ENCODE measurements around the gene TRAF3IP1.

Gene TRAF3IP1

DNA sequence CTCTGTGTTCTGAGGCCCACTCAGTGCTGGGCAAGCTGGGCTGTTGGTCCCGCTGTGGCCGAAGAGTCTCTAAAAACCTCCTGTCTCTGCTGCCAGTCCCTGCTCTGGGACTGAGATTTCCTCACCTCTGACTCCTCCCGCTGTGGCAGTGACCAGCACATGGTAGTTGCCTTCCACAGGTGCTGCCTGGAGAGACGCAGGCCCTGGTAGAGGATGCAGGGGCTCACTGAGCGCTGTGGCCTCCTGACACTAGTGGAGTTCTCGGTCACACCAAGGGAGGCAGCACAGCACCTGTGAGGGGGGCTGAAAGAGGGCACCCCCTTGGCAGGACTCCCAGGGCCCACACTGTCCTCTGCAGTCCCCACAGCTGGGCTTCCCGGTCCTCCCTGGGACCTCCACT lies 102.6 kb downstream of the TRAF3IP1 start:
- Histone ChIP-seq H3K4me3 (ENCODE audit: low read depth in 1 of 2, low read length in 1 of 2) (no peak overlapping the region), H3K4me1 (ENCODE audit: control insufficient read depth in 1 of 2, insufficient read depth in 1 of 2, low read depth in 1 of 2, low read length in 1 of 2) (peaks cover 16 to 18% of the 10 kb centered on the region in 2 experiments), H3K27me3 (peaks cover 6% of the 10 kb centered on the region), H3K27ac (no peak overlapping the region), H3K36me3 (no peaks in the 10 kb centered on the region), H3K9me3 (no peaks in the 10 kb centered on the region)
- TF ChIP-seq, protein P1, sequence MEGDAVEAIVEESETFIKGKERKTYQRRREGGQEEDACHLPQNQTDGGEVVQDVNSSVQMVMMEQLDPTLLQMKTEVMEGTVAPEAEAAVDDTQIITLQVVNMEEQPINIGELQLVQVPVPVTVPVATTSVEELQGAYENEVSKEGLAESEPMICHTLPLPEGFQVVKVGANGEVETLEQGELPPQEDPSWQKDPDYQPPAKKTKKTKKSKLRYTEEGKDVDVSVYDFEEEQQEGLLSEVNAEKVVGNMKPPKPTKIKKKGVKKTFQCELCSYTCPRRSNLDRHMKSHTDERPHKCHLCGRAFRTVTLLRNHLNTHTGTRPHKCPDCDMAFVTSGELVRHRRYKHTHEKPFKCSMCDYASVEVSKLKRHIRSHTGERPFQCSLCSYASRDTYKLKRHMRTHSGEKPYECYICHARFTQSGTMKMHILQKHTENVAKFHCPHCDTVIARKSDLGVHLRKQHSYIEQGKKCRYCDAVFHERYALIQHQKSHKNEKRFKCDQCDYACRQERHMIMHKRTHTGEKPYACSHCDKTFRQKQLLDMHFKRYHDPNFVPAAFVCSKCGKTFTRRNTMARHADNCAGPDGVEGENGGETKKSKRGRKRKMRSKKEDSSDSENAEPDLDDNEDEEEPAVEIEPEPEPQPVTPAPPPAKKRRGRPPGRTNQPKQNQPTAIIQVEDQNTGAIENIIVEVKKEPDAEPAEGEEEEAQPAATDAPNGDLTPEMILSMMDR (IDR thresholded peaks at IDR 0.05) = no peak

DNA sequence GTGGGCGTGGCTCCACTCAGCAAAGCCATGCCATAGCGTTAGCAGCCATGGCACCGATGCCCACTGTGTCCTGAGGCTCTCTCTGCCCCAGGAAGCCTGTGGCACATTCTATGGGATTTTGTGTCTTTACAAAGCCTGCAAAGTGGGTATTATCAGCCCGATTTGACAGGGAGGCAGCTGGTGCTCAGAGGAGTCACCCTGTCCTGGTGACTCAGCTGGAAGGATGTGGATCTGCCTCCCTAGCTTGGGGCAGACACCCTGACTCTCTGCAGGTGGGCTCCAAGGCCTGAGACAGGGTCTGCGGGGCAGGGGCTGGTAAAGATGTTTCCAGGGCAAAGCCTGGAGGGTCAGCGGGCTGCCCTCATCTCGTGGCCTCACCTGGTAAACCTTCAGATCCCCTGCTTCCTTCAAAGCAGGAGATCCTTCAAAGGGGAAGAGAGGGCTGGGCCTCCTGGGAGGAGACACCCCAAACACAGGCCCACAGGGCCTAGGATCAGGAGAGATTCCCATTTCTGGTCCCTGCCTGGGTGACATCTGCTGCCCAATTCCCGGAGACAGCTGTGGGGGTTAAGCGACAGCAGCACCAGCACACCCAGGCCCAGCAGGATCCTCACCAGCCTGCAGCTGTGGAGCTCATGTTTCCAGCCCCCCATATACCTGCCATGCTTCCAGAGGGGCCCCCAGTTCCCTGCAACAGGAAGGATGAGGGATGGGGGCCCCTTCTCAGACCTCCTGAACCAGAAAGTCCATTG lies 103.4 kb downstream of the TRAF3IP1 start:
- Histone ChIP-seq H3K4me3 (ENCODE audit: low read depth in 1 of 2, low read length in 1 of 2) (no peak overlapping the region), H3K36me3 (no peaks in the 10 kb centered on the region), H3K4me1 (ENCODE audit: control insufficient read depth in 1 of 2, insufficient read depth in 1 of 2, low read depth in 1 of 2, low read length in 1 of 2) (peaks cover 21 to 24% of the 10 kb centered on the region in 2 experiments), H3K9me3 (no peaks in the 10 kb centered on the region), H3K27ac (no peak overlapping the region), H3K27me3 (peaks cover 6% of the 10 kb centered on the region)
- TF ChIP-seq, protein P1 (IDR thresholded peaks at IDR 0.05) = no peak

DNA sequence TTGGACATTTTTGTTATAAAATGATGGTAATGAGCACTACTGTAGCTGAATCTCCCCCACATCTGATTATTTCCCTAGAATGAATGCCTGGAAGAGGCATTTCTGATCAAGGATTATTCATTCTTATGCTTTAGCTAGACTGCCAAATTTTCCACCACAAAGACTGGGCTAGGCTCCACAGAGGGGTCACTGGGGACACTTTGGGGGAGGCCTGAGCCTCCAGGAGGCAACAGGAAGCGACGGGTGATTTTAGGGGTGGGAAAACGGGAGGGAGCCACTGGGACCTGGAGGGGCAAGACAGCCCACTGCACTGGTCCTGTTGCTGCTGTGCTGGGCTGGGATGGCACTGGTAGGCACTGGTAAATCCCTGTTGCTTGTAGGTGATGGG lies 104.0 kb downstream of the TRAF3IP1 start:
- TF ChIP-seq, protein P1 (IDR thresholded peaks at IDR 0.05) = no peak
- peaks cover 25% of the 10 kb centered on the region in 2 experiments for H3K4me1 ChIP-seq (ENCODE audit: control insufficient read depth in 1 of 2, insufficient read depth in 1 of 2, low read depth in 1 of 2, low read length in 1 of 2)
- H3K4me3 ChIP-seq (ENCODE audit: low read depth in 1 of 2, low read length in 1 of 2) = no peak overlapping the region
- no peaks in the 10 kb centered on the region for H3K36me3 ChIP-seq
- no peak overlapping the region for H3K27ac ChIP-seq
- H3K27me3 ChIP-seq = peaks cover 6% of the 10 kb centered on the region
- H3K9me3 ChIP-seq = no peaks in the 10 kb centered on the region

DNA sequence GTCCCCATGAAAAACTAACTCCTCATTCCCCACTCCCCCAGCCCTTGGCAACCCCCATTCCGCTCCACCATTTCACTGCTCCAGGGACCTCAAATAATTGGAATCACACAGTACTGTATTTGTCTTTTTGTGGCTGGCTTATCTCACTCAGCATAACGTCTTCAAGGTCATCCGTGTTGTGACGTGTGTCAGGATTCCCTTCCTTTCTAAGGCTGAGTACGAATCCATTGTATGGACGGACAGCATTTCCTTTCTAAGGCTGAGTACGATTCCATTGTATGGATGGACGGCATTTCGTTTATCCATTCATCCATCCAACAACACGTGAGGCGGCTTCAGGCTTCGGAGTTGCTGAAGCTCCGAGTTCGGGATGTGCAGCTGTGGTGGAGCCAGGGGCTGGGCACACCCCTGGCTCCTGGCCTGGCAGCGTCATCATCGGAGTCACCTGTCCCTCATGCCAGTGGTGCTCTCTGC lies 105.2 kb downstream of the TRAF3IP1 start:
- Histone ChIP-seq H3K4me3 (ENCODE audit: low read depth in 1 of 2, low read length in 1 of 2) (peak overlapping the region; percentile 79 to 80), H3K27ac (no peak overlapping the region), H3K4me1 (ENCODE audit: control insufficient read depth in 1 of 2, insufficient read depth in 1 of 2, low read depth in 1 of 2, low read length in 1 of 2) (peaks cover 25% of the 10 kb centered on the region in 2 experiments), H3K9me3 (no peaks in the 10 kb centered on the region), H3K27me3 (peaks cover 6% of the 10 kb centered on the region), H3K36me3 (no peaks in the 10 kb centered on the region)
- TF ChIP-seq, protein P1 (IDR thresholded peaks at IDR 0.05) = no peak

DNA sequence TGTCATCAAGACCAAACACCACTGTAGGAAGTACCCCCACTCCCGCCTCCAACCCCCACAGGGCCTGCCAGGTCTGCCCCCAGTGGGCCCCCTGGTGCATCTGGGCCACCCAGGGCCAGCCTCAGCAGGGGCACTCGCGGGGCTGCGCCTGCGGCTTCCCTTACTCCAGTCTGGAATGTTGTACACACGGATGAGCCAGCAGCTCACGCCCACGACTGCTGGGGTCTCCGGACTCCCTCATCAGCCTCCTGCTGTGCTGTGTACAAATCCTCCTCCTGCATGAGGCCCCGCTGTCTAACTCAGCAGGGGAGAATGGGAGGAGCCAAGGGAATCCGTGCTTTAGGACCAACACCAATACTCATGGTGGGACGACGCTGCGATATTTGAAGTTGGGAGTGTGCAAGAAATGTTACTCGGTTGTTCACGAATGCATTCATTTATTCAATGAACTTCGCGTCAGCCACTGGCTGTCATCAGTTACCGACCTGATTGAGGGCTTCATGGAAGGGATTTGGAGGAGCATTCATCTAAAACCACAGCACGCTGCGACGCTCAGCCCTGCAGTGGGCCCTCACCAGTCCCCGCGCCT lies 105.8 kb downstream of the TRAF3IP1 start:
- TF ChIP-seq, protein P1 (IDR thresholded peaks at IDR 0.05) = no peak
- Histone ChIP-seq H3K4me1 (ENCODE audit: control insufficient read depth in 1 of 2, insufficient read depth in 1 of 2, low read depth in 1 of 2, low read length in 1 of 2) (peaks cover 25% of the 10 kb centered on the region in 2 experiments), H3K9me3 (no peaks in the 10 kb centered on the region), H3K36me3 (no peaks in the 10 kb centered on the region), H3K27ac (peak overlapping the region; percentile 85), H3K4me3 (ENCODE audit: low read depth in 1 of 2, low read length in 1 of 2) (peak overlapping the region; percentile 79 to 80), H3K27me3 (peaks cover 6% of the 10 kb centered on the region)

Data from neutrophil (primary cell).